ENCODE results near the gene NCKIPSD. TPM values are rescaled to one million over a fixed set of nuclear protein-coding genes. Genes with fewer than 3 reads are reported as not detected.

NCKIPSD gene
- total and polyA plus RNA-seq, 7 donors, result 5.9 to 8.6 (median 6.5) TPM

GRCh38 chr3:48690846-48691458 lies 5.2 kb upstream of the NCKIPSD start:
- ATAC-seq (no peak), DNase-seq (no peak)
- peaks cover 5 to 84% of the 10 kb centered on the region in 2 donors for H3K36me3 ChIP-seq (ENCODE audit: insufficient read depth in 1 of 2, low read depth in 1 of 2)
- no peak overlapping the region for H3K27ac ChIP-seq
- H3K4me3 ChIP-seq, result no peak overlapping the region
- no peaks in the 10 kb centered on the region for H3K9me3 ChIP-seq
- H3K4me1 ChIP-seq, result peaks cover 13% of the 10 kb centered on the region
- no peak for TF ChIP-seq CTCF (IDR thresholded peaks at IDR 0.05)
- 88 to 97% (median 90%) methylated on average over 2 of the region's 2 CpGs for WGBS, 3 donors
- intact Hi-C loops (cut with DNase I), result no loop called here
- H3K27me3 ChIP-seq (ENCODE audit: insufficient read depth in 3 of 3, low read length in 2 of 3), result no peaks in the 10 kb centered on the region

DNA sequence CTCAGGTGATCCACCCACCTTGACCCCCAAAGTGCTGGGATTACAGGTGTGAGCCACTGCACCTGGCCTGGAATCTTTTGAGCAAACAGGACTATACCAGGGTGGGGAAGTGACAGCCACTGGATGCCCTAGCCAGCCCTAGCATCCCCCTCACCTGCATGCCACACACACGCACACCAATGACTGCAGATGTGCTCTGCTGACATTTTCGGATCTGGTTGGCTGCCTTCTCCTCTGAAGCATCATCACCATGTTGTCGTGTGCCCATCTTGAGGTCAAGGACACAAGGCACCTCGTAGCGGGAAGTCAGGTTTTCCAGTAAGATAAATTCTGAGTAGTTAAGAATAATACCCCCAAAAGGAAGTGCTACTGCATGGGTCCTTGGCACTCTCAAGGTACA lies 3.7 kb upstream of the NCKIPSD start:
- ATAC-seq (no peak), DNase-seq (no peak)
- Histone ChIP-seq H3K4me3 (no peak overlapping the region), H3K36me3 (ENCODE audit: insufficient read depth in 1 of 2, low read depth in 1 of 2) (peaks cover 5 to 73% of the 10 kb centered on the region in 2 donors), H3K9me3 (no peaks in the 10 kb centered on the region), H3K27me3 (ENCODE audit: insufficient read depth in 3 of 3, low read length in 2 of 3) (no peaks in the 10 kb centered on the region), H3K4me1 (peaks cover 17% of the 10 kb centered on the region), H3K27ac (no peak overlapping the region)
- intact Hi-C loops (cut with DNase I), result loop anchor here in 1 of 2 donors (5.0 to 10.0 kb wide), 2 partner anchors 48 to 225 kb away; a partner anchor contains a TSS
- WGBS, 3 donors, result 70 to 83% (median 82%) methylated on average over 5 of the region's 5 CpGs
- no peak for TF ChIP-seq CTCF (IDR thresholded peaks at IDR 0.05)

DNA sequence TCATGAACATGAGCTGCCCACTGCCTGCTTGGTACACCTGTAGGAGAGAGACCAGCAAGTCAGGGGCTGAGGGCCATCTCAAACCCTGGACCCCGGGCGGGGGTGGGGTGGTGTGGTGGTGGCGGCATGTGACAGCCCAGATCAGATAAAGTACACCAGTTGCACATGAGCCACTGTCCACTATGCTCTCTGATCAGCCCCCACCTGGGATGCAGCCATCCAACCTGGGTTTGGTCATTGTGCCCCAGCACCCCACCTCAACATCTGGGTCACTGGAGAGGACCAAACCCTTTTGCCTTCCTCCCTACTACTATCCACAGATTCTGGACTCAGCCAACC lies 3.0 kb upstream of the NCKIPSD start:
- Histone ChIP-seq H3K27me3 (ENCODE audit: insufficient read depth in 3 of 3, low read length in 2 of 3) (no peaks in the 10 kb centered on the region), H3K4me1 (peaks cover 21% of the 10 kb centered on the region), H3K27ac (no peak overlapping the region), H3K4me3 (no peak overlapping the region), H3K36me3 (ENCODE audit: insufficient read depth in 1 of 2, low read depth in 1 of 2) (peaks cover 5 to 66% of the 10 kb centered on the region in 2 donors), H3K9me3 (no peaks in the 10 kb centered on the region)
- no peak for TF ChIP-seq CTCF (IDR thresholded peaks at IDR 0.05)
- ATAC-seq, result no peak
- WGBS, 3 donors, result 90 to 96% (median 95%) methylated on average over 3 of the region's 3 CpGs
- intact Hi-C loops (cut with DNase I), result loop anchor here in 1 of 2 donors (5.0 to 10.0 kb wide), 2 partner anchors 49 to 224 kb away; a partner anchor contains a TSS
- DNase-seq, result no peak

DNA sequence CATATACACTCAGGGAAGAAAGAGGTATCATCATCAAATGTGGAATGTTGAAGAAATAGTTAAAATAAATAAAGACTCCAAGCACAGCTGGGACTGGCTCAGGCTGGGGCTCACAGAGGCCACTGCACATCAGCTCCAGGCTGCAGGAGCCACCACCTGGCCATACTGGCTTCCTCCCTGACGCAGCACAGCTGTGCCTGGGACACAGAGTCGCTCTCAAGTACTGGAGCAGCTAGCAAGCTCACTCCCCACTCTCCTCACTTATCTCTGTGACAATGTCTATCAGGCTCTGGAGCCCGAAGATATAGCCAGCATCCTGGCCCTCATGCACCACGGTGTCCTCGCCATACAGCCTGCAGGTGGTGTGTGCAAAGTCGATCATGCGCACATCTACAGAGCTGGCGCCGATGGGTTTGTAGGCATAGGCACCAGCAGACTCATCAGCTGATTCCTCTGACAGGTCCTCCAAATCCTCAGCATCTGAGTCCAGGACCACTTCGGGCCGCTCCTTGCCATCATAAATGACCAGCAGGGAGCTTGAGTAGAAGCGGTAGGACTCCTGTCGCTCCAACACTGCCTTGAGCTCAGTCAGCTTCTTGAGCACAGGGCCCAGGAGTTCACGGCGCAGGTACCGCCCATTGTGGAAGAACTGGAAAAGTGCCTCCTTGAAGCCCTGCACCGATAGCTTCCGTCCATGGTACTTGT lies 2.5 kb upstream of the NCKIPSD start:
- intact Hi-C loops (cut with DNase I), result loop anchor here in 1 of 2 donors (5.0 to 10.0 kb wide), 2 partner anchors 49 to 223 kb away; a partner anchor contains a TSS
- no peak for TF ChIP-seq CTCF (IDR thresholded peaks at IDR 0.05)
- WGBS, 3 donors, result 79 to 87% (median 82%) methylated on average over 18 of the region's 18 CpGs
- DNase-seq (no peak), ATAC-seq (no peak)
- peaks cover 5 to 61% of the 10 kb centered on the region in 2 donors for H3K36me3 ChIP-seq (ENCODE audit: insufficient read depth in 1 of 2, low read depth in 1 of 2)
- no peaks in the 10 kb centered on the region for H3K27me3 ChIP-seq (ENCODE audit: insufficient read depth in 3 of 3, low read length in 2 of 3)
- no peak overlapping the region for H3K4me3 ChIP-seq
- H3K4me1 ChIP-seq, result peaks cover 26% of the 10 kb centered on the region
- no peak overlapping the region for H3K27ac ChIP-seq
- no peaks in the 10 kb centered on the region for H3K9me3 ChIP-seq
